Neuronal stem cell (in vitro differentiated cells): ENCODE results near the gene AKAP12.

Experiments used
- DNase-seq: peaks from one replicate; pipeline ENCODE4 v3.0.0-alpha.2; 2013; ENCODE audit warnings: low spot score
- H2AFZ ChIP-seq: one replicate; pipeline ENCODE4 v1.6.1; 2013; ENCODE audit warnings: mild to moderate bottlenecking, low read length, inconsistent platforms
- H2AK5ac ChIP-seq: 2 replicates; pipeline ENCODE4 v1.6.1; 2013; ENCODE audit warnings: low read depth, mild to moderate bottlenecking, inconsistent platforms, low read length, moderate library complexity, mixed read lengths
- H2BK120ac ChIP-seq: 2 replicates; pipeline ENCODE4 v1.6.1; 2013; ENCODE audit warnings: low read depth, mild to moderate bottlenecking, inconsistent platforms, low read length, moderate library complexity, mixed read lengths
- H2BK12ac ChIP-seq: one replicate; pipeline ENCODE4 v1.6.1; 2013; ENCODE audit warnings: low read length, inconsistent platforms
- H2BK15ac ChIP-seq: 2 replicates; pipeline ENCODE4 v1.6.1; 2013; ENCODE audit warnings: mild to moderate bottlenecking, low read length, inconsistent platforms, mixed read lengths
- H2BK5ac ChIP-seq: one replicate; pipeline ENCODE4 v1.6.1; 2013; ENCODE audit warnings: inconsistent platforms, mild to moderate bottlenecking, low read length, moderate library complexity
- H3K14ac ChIP-seq: one replicate; pipeline ENCODE4 v1.6.1; 2013; ENCODE audit warnings: low read length, inconsistent platforms
- H3K18ac ChIP-seq: 2 replicates; pipeline ENCODE4 v1.6.1; 2013; ENCODE audit warnings: low read length, inconsistent platforms
- H3K23ac ChIP-seq: 2 replicates; pipeline ENCODE4 v1.6.1; 2013; ENCODE audit warnings: low read depth, mild to moderate bottlenecking, mixed read lengths, low read length, inconsistent platforms; ENCODE audit not compliant: poor library complexity
- H3K27ac ChIP-seq: replicated peaks from 3 replicates; pipeline ENCODE4 v1.5.1; 2013; ENCODE audit warnings: low read length, inconsistent platforms
- H3K27me3 ChIP-seq, 3 experiments: 2 replicates each; pipeline ENCODE4 v1.6.1; 2013; ENCODE audit warnings: low read length in 3 of 3, mild to moderate bottlenecking in 2 of 3, inconsistent platforms in 1 of 3, low read depth in 1 of 3, mixed read lengths in 1 of 3, moderate library complexity in 1 of 3; ENCODE audit not compliant: control insufficient read depth in 3 of 3, insufficient read depth in 3 of 3
- H3K36me3 ChIP-seq, 2 donors: replicated peaks in 1 of 2; 2 replicates each; pipeline ENCODE4 v1.6.1; 2013; ENCODE audit warnings: low read length in 2 of 2; ENCODE audit not compliant: control insufficient read depth in 2 of 2, insufficient read depth in 2 of 2
- H3K4ac ChIP-seq: 2 replicates; pipeline ENCODE4 v1.6.1; 2013; ENCODE audit warnings: inconsistent platforms, mild to moderate bottlenecking, low read length, moderate library complexity
- H3K4me1 ChIP-seq, 2 donors: 1 replicate in 1 of 2; 2 replicates in 1 of 2; pipeline ENCODE4 v1.6.1; 2013; ENCODE audit warnings: low read length in 2 of 2, low read depth in 1 of 2; ENCODE audit not compliant: control insufficient read depth in 2 of 2, insufficient read depth in 1 of 2
- H3K4me2 ChIP-seq: one replicate; pipeline ENCODE4 v1.6.1; 2013; ENCODE audit warnings: mild to moderate bottlenecking, low read length, inconsistent platforms; ENCODE audit not compliant: insufficient read depth, poor library complexity, severe bottlenecking
- H3K4me3 ChIP-seq, 2 donors: 2 replicates each; pipeline ENCODE4 v1.5.1; 2013; ENCODE audit warnings: low read length in 2 of 2, mild to moderate bottlenecking in 2 of 2, inconsistent platforms in 1 of 2, moderate library complexity in 1 of 2
- H3K79me1 ChIP-seq: one replicate; pipeline ENCODE4 v1.6.1; 2013; ENCODE audit warnings: low read depth, mild to moderate bottlenecking, inconsistent platforms, low read length, moderate library complexity
- H3K9ac ChIP-seq: one replicate; pipeline ENCODE4 v1.6.1; 2013; ENCODE audit warnings: mild to moderate bottlenecking, low read depth, low read length, inconsistent platforms; ENCODE audit not compliant: poor library complexity
- H3K9me3 ChIP-seq, 2 donors: replicated peaks in 1 of 2; 2 replicates each; pipeline versions ENCODE3 to v1.6.1; 2013; ENCODE audit warnings: low read length in 2 of 2, mild to moderate bottlenecking in 2 of 2, inconsistent platforms in 1 of 2, low read depth in 1 of 2, mixed read lengths in 1 of 2, moderate library complexity in 1 of 2; ENCODE audit not compliant: control insufficient read depth in 2 of 2, insufficient read depth in 1 of 2
- H4K8ac ChIP-seq: one replicate; pipeline ENCODE4 v1.6.1; 2013; ENCODE audit warnings: low read depth, mild to moderate bottlenecking, inconsistent platforms, low read length, moderate library complexity
- H4K91ac ChIP-seq: one replicate; pipeline ENCODE4 v1.6.1; 2013; ENCODE audit warnings: low read length, low read depth, mild to moderate bottlenecking, inconsistent platforms; ENCODE audit not compliant: poor library complexity
- WGBS, 2 donors: extraction: QIAGEN DNeasy Blood & Tissue Kit; methylation state at CpG; one replicate each; pipeline ENCODE4 v1.1.7; 2013; ENCODE audit warnings: missing lambda C conversion rate in 2 of 2, mixed read lengths in 1 of 2; ENCODE audit not compliant: insufficient read length in 2 of 2, insufficient replicate concordance in 1 of 2; ENCODE audit errors: extremely low coverage in 2 of 2; 5-methylcytosine and 5-hydroxymethylcytosine counted together

Gene AKAP12

DNA sequence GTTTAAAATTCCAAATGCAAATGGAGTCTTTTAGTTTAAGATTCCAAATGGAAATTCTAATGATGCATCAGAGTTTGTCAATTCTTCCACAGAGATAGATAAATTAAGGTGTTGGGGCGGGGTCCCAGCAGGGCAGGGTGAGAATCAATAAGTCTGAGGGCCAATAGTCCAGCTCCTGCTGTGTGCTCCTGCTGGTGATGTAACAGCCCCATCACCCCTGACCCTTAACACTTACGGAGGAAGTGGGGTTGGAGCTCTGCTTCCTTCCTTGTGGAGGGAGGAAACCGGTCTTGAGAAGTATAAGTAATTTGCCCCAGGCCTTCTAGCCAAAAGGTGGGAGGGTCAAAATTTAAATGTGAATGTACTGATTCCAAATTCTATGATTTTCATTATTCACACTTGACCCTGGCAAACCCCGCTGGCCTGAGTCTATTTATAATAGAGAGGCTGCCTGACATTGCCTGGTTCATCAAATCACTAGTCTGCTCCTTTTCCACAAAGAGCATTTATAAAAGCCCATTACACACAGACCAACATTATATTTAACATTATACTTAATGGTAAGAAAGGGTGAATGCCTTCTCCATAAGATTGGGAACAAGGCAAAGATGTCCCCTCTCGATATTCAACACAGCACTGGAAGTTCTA lies 134.4 kb downstream of the AKAP12 start:
- H3K4me3 ChIP-seq = peak overlapping the region in 1 of 2 donors; percentile 22
- H3K36me3 ChIP-seq = peaks cover 9 to 35% of the 10 kb centered on the region in 2 donors
- no peak overlapping the region for H2BK15ac ChIP-seq
- no peaks in the 10 kb centered on the region for H3K79me1 ChIP-seq
- no peak overlapping the region for H3K18ac ChIP-seq
- H3K9ac ChIP-seq = no peak overlapping the region
- no peak overlapping the region for H2AK5ac ChIP-seq
- no peak overlapping the region for H3K27ac ChIP-seq
- no peak overlapping the region for H3K4me2 ChIP-seq
- no CpG with 5 or more reads among the region's 5 CpGs for WGBS, 2 donors
- no peak overlapping the region for H4K91ac ChIP-seq
- DNase-seq = no peak
- no peak overlapping the region for H2BK120ac ChIP-seq
- no peak overlapping the region for H2BK12ac ChIP-seq
- H3K4me1 ChIP-seq = peaks cover 2 to 18% of the 10 kb centered on the region in 2 donors
- no peak overlapping the region for H2AFZ ChIP-seq
- H4K8ac ChIP-seq = no peak overlapping the region
- peaks cover 0 to 6% of the 10 kb centered on the region in 2 donors for H3K9me3 ChIP-seq
- no peak overlapping the region for H3K4ac ChIP-seq
- H3K27me3 ChIP-seq = no peaks in the 10 kb centered on the region
- H3K23ac ChIP-seq = no peak overlapping the region
- H2BK5ac ChIP-seq = no peak overlapping the region
- no peak overlapping the region for H3K14ac ChIP-seq

DNA sequence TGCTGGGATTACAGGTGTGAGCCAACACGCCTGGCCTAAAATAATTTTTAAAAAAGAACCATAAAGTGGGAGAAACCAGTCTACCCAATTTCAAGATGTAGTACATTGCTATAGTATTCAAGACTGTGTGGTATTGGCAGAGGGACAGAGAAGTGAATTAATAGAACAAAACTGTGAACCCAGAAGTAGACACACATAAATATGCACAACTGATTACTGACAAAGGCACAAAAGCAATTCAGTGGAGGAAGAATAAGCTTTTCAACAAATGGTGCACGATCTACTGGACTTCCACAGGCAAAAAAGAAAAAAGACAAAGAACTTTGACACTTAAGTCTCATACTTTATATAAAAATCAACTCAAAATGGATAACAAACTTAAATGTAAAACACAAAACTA lies 136.1 kb downstream of the AKAP12 start:
- H3K4ac ChIP-seq = no peak overlapping the region
- no peak overlapping the region for H3K4me2 ChIP-seq
- no peak overlapping the region for H3K23ac ChIP-seq
- no peak overlapping the region for H2BK15ac ChIP-seq
- H3K9ac ChIP-seq = no peak overlapping the region
- no peak overlapping the region for H2BK5ac ChIP-seq
- H3K18ac ChIP-seq = no peak overlapping the region
- no peak overlapping the region for H3K4me3 ChIP-seq
- H3K79me1 ChIP-seq = no peaks in the 10 kb centered on the region
- peaks cover 9 to 23% of the 10 kb centered on the region in 2 donors for H3K36me3 ChIP-seq
- no peak for DNase-seq
- H2AK5ac ChIP-seq = no peak overlapping the region
- no peak overlapping the region for H4K8ac ChIP-seq
- no peak overlapping the region for H2BK120ac ChIP-seq
- H3K9me3 ChIP-seq = peaks cover 0 to 6% of the 10 kb centered on the region in 2 donors
- WGBS, 2 donors = no CpG with 5 or more reads among the region's 2 CpGs
- H3K14ac ChIP-seq = no peak overlapping the region
- H3K27me3 ChIP-seq = no peaks in the 10 kb centered on the region
- H3K27ac ChIP-seq = no peak overlapping the region
- peaks cover 2 to 18% of the 10 kb centered on the region in 2 donors for H3K4me1 ChIP-seq
- no peak overlapping the region for H2BK12ac ChIP-seq
- H4K91ac ChIP-seq = no peak overlapping the region
- H2AFZ ChIP-seq = no peak overlapping the region

DNA sequence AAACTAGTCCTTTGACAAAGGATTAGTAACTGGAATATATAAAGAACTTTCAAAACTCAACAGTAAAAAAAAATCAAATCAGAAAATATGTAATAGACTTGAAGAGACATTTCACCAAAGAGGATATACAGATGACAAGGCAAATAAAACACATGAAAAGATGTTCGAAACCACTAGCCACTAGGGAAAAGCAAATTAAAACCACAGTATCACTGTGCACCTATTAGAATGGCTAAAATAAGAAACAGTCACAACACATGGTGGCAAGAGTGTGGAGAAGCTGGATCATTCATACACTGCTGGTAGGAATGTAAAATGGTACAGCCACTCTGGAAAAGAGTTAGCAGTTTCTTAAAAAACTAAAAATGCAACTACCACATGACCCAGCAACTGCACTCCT lies 136.7 kb downstream of the AKAP12 start:
- no peak for DNase-seq

DNA sequence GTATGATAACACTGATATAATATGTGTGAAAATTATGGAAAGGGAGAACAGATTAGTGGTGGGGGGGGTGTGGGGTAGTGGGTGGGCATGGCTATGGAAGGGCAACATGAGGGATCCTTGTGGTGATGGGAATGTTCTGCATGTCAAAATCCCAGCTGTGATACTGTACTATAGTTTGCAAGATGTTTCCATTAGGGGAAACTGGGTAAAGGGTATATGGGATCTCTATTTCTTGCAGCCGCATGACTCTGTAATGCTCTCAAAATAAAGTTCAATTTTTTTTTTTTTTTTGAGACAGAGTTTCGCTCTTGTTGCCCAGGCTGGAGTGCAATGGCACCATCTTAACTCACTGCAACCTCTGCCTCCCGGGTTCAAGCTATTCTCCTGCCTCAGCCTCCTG lies 137.3 kb downstream of the AKAP12 start:
- H3K9me3 ChIP-seq = peaks cover 0 to 6% of the 10 kb centered on the region in 2 donors
- no peak overlapping the region for H4K8ac ChIP-seq

More for the DNA sequence above, 136.7 kb downstream of the AKAP12 start:
- Histone ChIP-seq H3K9ac (no peak overlapping the region), H3K4me1 (peaks cover 2 to 18% of the 10 kb centered on the region in 2 donors), H2AFZ (no peak overlapping the region), H3K4me3 (no peak overlapping the region), H3K4ac (no peak overlapping the region), H2BK5ac (no peak overlapping the region), H4K91ac (no peak overlapping the region), H2BK120ac (no peak overlapping the region), H4K8ac (no peak overlapping the region), H2BK12ac (no peak overlapping the region), H3K27me3 (no peaks in the 10 kb centered on the region), H3K14ac (no peak overlapping the region), H3K36me3 (peaks cover 5 to 17% of the 10 kb centered on the region in 2 donors), H3K27ac (no peak overlapping the region), H2BK15ac (no peak overlapping the region), H3K18ac (no peak overlapping the region), H2AK5ac (no peak overlapping the region), H3K23ac (no peak overlapping the region), H3K9me3 (peaks cover 0 to 6% of the 10 kb centered on the region in 2 donors), H3K79me1 (no peaks in the 10 kb centered on the region), H3K4me2 (no peak overlapping the region)
- WGBS, 2 donors = no CpG with 5 or more reads among the region's 1 CpG

More for the DNA sequence above, 137.3 kb downstream of the AKAP12 start:
- H3K27ac ChIP-seq = no peak overlapping the region
- no CpG with 5 or more reads among the region's 3 CpGs for WGBS, 2 donors
- H2AK5ac ChIP-seq = no peak overlapping the region
- H3K14ac ChIP-seq = no peak overlapping the region
- no peaks in the 10 kb centered on the region for H3K27me3 ChIP-seq
- H2BK5ac ChIP-seq = no peak overlapping the region
- no peak overlapping the region for H3K23ac ChIP-seq
- no peak overlapping the region for H3K18ac ChIP-seq
- no peak overlapping the region for H2BK15ac ChIP-seq
- H3K9ac ChIP-seq = no peak overlapping the region
- no peak overlapping the region for H2BK120ac ChIP-seq
- H3K4ac ChIP-seq = no peak overlapping the region
- H4K91ac ChIP-seq = no peak overlapping the region
- DNase-seq = no peak
- H3K36me3 ChIP-seq = peaks cover 3 to 10% of the 10 kb centered on the region in 2 donors
- H3K4me2 ChIP-seq = no peak overlapping the region
- peaks cover 2 to 18% of the 10 kb centered on the region in 2 donors for H3K4me1 ChIP-seq
- H3K4me3 ChIP-seq = no peak overlapping the region
- H3K79me1 ChIP-seq = no peaks in the 10 kb centered on the region
- H2AFZ ChIP-seq = no peak overlapping the region
- no peak overlapping the region for H2BK12ac ChIP-seq
